Measurements from ENCODE around the gene NOTCH4.

Gene NOTCH4

GRCh38 chr6:32210191-32210601 is 13.7 kb downstream of the NOTCH4 start:
- Histone ChIP-seq H3K36me3 (replicated peaks; ENCODE audit: insufficient read depth, low read length) (no peaks in the 10 kb centered on the region), H3K27ac (ENCODE audit: low read length) (no peak overlapping the region), H3K9ac (ENCODE audit: low read length) (no peak overlapping the region), H3K79me2 (ENCODE audit: low read length) (no peaks in the 10 kb centered on the region), H2AFZ (ENCODE audit: low read length) (no peak overlapping the region), H3K9me2 (replicated peaks; ENCODE audit: insufficient read depth, low read length) (no peaks in the 10 kb centered on the region), H4K20me1 (ENCODE audit: insufficient read depth, low read length) (no peaks in the 10 kb centered on the region), H3K4me2 (ENCODE audit: low read depth, low read length) (no peak overlapping the region), H3F3A (ENCODE audit: insufficient read depth, low read length) (no peaks in the 10 kb centered on the region), H3K4me1 (ENCODE audit: low read length) (no peaks in the 10 kb centered on the region), H3K27me3 (replicated peaks; ENCODE audit: insufficient read depth, low read length) (peaks cover 11% of the 10 kb centered on the region; the same call in 1 of the 2 replicates), H3K4me3 (ENCODE audit: low read length) (no peak overlapping the region), H3K9me3 (replicated peaks; ENCODE audit: insufficient read depth, low read length) (no peaks in the 10 kb centered on the region)
- DNase-seq: no peak
- TF ChIP-seq EZH2 (optimal IDR thresholded peaks at IDR 0.05; ENCODE audit: low read depth, low read length) (no peak), EZH2phosphoT487 (IDR thresholded peaks at IDR 0.05; ENCODE audit: low read length) (no peak), CTCF (IDR thresholded peaks at IDR 0.05; ENCODE audit: low read length) (no peak)

DNA sequence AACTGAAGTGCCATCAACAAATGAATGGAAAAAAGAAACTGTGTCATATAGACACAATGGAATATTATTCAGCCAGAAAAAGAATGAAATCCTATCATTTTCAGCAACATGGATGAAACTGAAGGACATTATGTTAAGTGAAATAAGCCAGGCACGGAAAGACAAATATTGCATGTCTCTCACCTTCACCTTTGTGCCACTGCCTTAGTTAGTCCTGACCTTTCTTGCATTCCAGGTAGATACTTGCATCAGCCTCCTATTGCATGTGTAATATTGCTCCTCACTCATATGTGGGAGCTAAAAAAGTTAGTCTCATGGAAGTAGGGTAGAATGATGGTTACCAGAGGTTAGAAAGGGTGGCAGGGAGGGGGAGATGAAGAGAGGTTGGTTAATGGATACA is 14.9 kb downstream of the NOTCH4 start:
- H3K4me1 ChIP-seq (ENCODE audit: low read length): no peaks in the 10 kb centered on the region
- DNase-seq: no peak

DNA sequence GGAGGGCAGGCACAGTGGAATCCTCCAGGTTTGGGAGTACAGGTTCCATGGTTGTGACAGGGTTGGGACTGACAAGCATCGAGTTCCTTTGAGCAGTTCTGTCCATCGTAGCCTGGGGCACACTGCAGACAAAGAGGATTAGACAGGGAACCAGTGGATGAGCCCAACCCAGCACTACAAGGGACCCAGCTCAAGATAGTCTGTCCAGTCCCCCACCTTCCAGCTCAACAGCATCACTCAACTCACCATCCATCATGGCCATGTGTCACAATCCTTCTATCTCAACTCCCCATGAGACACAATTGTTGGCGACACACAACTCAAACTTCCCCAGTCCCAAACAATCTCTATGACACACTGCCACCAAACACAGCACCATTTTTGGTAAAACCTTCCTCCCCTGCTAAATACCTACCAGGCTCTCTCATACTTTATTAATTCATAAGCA is 19.6 kb downstream of the NOTCH4 start:
- H4K20me1 ChIP-seq (ENCODE audit: insufficient read depth, low read length): no peaks in the 10 kb centered on the region
- H2AFZ ChIP-seq (ENCODE audit: low read length): no peak overlapping the region
- no peaks in the 10 kb centered on the region for H3K4me1 ChIP-seq (ENCODE audit: low read length)
- no peaks in the 10 kb centered on the region for H3K9me3 ChIP-seq (replicated peaks; ENCODE audit: insufficient read depth, low read length)
- H3K36me3 ChIP-seq (replicated peaks; ENCODE audit: insufficient read depth, low read length): no peaks in the 10 kb centered on the region
- H3K27ac ChIP-seq (ENCODE audit: low read length): no peak overlapping the region
- H3K27me3 ChIP-seq (replicated peaks; ENCODE audit: insufficient read depth, low read length): peaks cover 31% of the 10 kb centered on the region
- H3K9ac ChIP-seq (ENCODE audit: low read length): no peak overlapping the region
- no peak overlapping the region for H3K4me3 ChIP-seq (ENCODE audit: low read length)
- no peaks in the 10 kb centered on the region for H3K79me2 ChIP-seq (ENCODE audit: low read length)
- H3K4me2 ChIP-seq (ENCODE audit: low read depth, low read length): no peak overlapping the region
- no peak for TF ChIP-seq CTCF (IDR thresholded peaks at IDR 0.05; ENCODE audit: low read length)
- TF ChIP-seq EZH2 (optimal IDR thresholded peaks at IDR 0.05; ENCODE audit: low read depth, low read length): no peak
- no peak for TF ChIP-seq EZH2phosphoT487 (IDR thresholded peaks at IDR 0.05; ENCODE audit: low read length)
- H3F3A ChIP-seq (ENCODE audit: insufficient read depth, low read length): no peaks in the 10 kb centered on the region
- no peaks in the 10 kb centered on the region for H3K9me2 ChIP-seq (replicated peaks; ENCODE audit: insufficient read depth, low read length)
- DNase-seq: no peak

More for the DNA sequence above, 14.9 kb downstream of the NOTCH4 start:
- no peak overlapping the region for H3K4me2 ChIP-seq (ENCODE audit: low read depth, low read length)
- H3K9me3 ChIP-seq (replicated peaks; ENCODE audit: insufficient read depth, low read length): no peaks in the 10 kb centered on the region
- no peak overlapping the region for H3K4me3 ChIP-seq (ENCODE audit: low read length)
- no peaks in the 10 kb centered on the region for H3F3A ChIP-seq (ENCODE audit: insufficient read depth, low read length)
- H3K9me2 ChIP-seq (replicated peaks; ENCODE audit: insufficient read depth, low read length): no peaks in the 10 kb centered on the region
- no peak overlapping the region for H3K27ac ChIP-seq (ENCODE audit: low read length)
- no peaks in the 10 kb centered on the region for H3K36me3 ChIP-seq (replicated peaks; ENCODE audit: insufficient read depth, low read length)
- TF ChIP-seq EZH2 (optimal IDR thresholded peaks at IDR 0.05; ENCODE audit: low read depth, low read length) (no peak), EZH2phosphoT487 (IDR thresholded peaks at IDR 0.05; ENCODE audit: low read length) (no peak), CTCF (IDR thresholded peaks at IDR 0.05; ENCODE audit: low read length) (no peak)
- peaks cover 15% of the 10 kb centered on the region; the same call in 1 of the 2 replicates for H3K27me3 ChIP-seq (replicated peaks; ENCODE audit: insufficient read depth, low read length)
- no peaks in the 10 kb centered on the region for H4K20me1 ChIP-seq (ENCODE audit: insufficient read depth, low read length)
- no peaks in the 10 kb centered on the region for H3K79me2 ChIP-seq (ENCODE audit: low read length)
- no peak overlapping the region for H2AFZ ChIP-seq (ENCODE audit: low read length)
- no peak overlapping the region for H3K9ac ChIP-seq (ENCODE audit: low read length)

Data from MM.1S (cell line).